GM19372 (cell line): Measurements from ENCODE around the gene CCDC124.
A peak's percentile ranks its signal among the peaks of the same experiment; 100 is the strongest.
"Not testable (repeated sequence)": the region's sequence is repeated elsewhere in the genome, so short reads cannot be mapped to it uniquely, and the experiment has no call there.

Experiments
- ATAC-seq: cut with Tn5 transposase; IDR thresholded peaks from one replicate; pipeline ENCODE4 v1.9.1; 2021; ENCODE audit warnings: mild to moderate bottlenecking, low read depth, moderate library complexity; ENCODE audit not compliant: unreplicated experiment

The CCDC124 gene, protein sequence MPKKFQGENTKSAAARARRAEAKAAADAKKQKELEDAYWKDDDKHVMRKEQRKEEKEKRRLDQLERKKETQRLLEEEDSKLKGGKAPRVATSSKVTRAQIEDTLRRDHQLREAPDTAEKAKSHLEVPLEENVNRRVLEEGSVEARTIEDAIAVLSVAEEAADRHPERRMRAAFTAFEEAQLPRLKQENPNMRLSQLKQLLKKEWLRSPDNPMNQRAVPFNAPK

DNA sequence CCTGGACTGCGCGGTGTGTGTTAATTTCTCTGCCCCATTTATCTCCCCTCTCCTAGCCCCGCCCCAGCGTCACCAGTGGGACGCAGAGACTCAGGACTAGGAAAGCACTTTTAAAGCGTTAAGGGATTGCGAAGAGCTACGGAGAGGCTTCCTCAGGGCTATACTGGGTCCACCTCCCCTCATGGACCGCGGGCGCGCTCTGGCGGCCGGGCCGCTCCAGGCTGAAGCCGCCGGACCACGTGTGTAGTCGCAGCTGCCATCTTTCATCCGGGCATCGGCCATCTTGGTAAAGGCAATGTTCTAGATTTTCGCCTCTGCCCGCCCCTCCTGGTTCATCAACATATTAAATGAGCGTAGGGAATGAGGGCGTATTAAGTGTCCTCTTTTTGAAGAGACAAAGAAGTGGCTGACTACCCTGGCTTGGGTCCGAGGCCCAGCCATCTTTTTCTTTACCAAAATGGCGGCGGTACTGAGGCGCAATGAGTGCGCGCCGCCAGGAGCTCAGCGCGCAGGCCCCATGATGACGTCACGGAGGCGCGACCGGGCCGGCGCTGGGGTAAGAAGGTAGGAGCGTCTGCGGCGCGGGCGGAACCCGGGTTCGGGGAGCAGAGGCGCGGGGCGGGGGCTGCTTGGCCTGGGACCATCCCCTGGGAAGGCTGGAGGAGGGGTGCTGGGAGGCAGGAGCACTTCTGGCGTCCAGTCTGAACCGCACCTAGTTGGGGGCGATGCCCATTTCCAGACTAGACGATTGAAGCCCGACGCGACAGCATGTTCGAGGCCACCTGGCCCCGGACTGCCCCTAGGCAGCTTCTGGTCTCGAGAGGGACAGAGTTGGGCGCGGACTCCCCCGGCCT lies at the start of gene CCDC124:
TSS of gene CCDC124 (plus strand) at position 531 of the 854 bp plus-strand sequence. CDS start 3,406 bp downstream, outside the sequence.
- peak; percentile 82 for ATAC-seq

- ATAC-seq, result no peak
Observed at GRCh38 chr19:17883627-17884410, 49.0 kb upstream of the CCDC124 start.

DNA sequence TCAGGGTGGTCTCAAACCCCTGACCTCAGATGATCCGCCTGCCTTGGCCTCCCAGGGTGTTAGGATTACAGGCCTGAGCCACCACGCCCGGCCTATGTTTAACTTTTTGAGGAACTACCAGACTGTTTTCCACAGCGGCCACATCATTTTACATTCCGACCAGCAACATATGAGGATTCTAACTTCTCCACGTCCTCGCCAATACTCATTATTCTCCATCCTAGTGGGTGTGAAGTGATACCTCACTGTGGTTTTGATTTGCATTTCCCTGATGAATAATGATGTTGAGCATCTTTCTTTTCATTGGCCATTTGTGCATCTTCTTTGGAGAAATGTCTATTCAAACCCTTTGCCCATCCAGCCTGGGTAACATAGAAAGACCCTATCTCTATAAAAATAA lies 46.3 kb upstream of the CCDC124 start:
- no peak for ATAC-seq

DNA sequence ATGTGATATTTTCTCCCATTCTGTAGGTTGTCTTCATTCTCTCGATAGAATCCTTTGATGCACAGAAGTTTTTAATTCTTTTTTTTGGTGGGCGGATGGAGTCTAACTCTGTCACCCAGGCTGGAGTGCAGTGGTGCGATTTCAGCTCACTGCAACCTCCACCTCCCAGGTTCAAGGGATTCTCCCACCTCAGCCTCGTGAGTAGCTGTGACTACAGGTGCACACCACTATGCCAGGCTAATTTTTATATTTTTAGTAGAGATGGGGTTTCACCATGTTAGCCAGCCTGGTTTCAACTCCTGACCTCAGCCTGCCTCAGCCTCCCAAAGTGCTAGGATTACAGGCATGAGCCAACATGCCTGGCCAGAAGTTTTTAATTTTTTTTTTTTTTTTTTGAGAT lies 45.6 kb upstream of the CCDC124 start:
- not testable (repeated sequence) for ATAC-seq

DNA sequence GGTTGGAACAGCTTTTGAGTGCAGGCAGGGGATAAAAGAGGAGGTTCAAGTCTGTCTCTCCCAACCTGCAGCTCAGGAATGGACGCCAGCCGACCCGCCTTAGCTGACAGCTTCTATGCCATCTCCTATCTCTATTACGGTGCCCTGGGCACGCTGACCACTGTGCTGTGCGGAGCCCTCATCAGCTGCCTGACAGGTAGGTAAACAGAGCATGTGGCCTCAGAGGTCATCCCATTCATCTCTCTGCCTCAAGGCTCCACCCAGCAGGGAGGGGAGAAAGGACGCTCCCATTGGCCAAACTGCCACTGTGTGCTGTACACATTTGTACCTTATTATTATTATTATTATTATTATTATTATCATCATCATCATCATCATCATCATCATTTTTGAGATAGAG lies 44.6 kb upstream of the CCDC124 start:
- no peak for ATAC-seq

DNA sequence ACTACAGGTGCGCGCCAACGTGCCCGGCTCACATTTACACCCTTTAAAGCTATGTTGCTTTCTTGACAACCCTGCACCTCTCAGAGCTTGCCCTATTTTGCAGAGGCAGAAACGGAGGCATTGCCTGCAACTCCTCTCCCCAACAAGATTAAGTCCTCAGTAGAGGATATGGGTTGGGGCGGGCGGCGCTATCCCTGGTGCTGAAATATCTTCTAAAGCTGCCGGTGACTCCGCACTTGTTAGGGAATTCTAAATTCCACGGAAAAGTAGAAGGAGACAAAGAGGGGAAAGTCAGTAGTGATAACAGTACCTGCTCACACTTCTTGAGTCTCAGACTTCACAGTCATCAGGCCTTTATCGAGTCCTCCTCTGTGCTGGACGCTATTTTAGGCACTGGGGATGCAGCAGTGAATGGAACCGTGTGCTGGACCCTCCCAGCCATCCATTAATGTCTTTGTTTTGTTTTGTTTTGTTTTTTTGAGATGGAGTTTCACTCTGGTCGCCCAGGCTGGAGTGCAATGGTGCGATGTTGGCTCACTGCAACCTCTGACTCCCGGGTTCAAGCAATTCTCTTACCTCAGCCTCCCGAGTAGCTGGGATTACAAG lies 43.1 kb upstream of the CCDC124 start:
- no peak for ATAC-seq

DNA sequence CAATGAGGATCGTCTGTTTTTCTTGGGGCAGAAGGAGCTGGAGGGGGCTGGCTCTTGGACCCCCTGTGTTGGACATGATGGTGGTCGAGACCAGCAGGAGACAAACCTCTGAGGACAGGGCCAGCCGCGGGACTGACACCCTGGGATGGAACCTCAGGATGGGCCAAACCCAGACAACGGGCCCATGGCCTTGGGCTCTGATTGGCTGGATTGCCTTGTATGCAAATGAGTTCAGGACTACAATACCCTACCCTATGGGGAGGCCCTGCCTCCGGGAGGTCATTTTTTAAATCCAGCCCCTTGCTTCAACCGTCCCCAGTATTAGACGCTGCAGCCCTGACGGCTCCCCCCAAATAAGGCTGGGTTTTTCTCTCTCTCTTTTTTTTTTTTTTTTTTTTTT lies 39.0 kb upstream of the CCDC124 start:
- ATAC-seq, result no peak

GRCh38 chr19:17902701-17903100 lies 30.1 kb upstream of the CCDC124 start:
- ATAC-seq, result no peak

- ATAC-seq, result no peak
Observed at GRCh38 chr19:17908244-17908643, 24.6 kb upstream of the CCDC124 start.

DNA sequence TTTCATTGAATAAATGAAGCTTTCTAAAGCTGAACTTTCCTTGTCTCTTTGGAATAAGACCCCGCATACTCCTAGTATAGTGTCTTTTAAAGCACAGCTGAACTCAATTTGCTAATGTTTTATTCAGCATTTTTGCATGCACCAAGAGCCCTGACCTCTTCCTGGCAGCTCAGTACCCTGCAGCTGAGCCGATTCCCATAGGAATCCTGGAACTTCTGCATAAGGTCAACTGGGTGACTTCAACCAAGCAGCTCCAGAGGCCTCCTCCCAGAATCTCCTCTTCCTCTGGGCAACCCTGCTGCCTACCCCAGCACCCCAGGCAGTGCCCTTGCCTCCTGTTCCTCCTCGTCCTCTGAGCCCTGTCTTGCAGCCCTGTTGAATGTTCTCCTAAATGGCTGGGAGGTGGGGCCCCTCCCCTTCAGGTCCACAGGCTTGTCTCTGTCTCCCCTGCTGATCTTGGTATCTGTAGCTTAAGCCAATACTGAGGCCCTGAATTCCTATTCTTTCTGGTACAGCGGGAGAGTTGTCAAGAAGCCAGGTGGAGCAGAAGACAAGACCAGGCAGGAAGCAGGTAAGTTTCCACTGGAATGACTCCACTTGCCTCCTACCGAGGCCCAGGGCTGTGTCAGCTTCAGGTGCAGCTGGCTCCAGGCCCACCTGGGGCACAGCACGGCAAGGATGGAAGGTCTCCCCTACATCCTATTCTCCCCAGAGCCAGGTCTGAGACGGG lies 23.6 kb upstream of the CCDC124 start:
- no peak for ATAC-seq

DNA sequence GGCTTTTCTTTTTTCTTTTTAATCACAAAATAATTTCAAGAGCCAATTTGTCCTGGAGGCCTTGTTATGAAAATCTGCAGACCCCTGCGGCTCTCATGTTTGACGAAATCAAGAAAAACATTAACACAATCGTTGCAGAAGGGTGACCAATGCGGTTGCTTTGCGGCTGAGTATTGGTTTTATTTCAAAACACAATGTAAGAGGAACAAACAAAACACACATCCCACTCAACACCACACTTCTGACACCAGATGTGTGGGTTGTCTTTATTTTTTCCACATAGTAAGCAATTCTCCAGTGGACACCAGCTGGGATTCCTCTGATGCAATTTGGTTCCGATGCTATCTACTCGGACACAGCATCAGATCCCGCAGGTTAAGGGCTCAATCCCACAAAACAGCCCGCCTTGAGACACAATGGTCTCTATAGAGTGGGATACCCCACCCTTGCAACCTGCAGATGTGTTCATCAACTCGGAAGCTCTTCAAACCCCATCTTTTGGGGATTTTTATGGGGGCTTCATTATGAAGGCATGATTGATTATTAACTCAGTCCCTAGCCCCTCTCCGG lies 21.9 kb upstream of the CCDC124 start:
- ATAC-seq, result no peak

- ATAC-seq, result no peak
Observed at GRCh38 chr19:17915940-17916593, 16.7 kb upstream of the CCDC124 start.

- ATAC-seq, result not testable (repeated sequence)
Observed at GRCh38 chr19:17918151-17918550, 14.7 kb upstream of the CCDC124 start.

- not testable (repeated sequence) for ATAC-seq
Observed at GRCh38 chr19:17919122-17919521, 13.7 kb upstream of the CCDC124 start.

- ATAC-seq, result no peak
Observed at GRCh38 chr19:17920527-17920926, 12.3 kb upstream of the CCDC124 start.

- no peak for ATAC-seq
Observed at GRCh38 chr19:17922138-17922537, 10.7 kb upstream of the CCDC124 start.

GRCh38 chr19:17926044-17926443 lies 6.8 kb upstream of the CCDC124 start:
- no peak for ATAC-seq

DNA sequence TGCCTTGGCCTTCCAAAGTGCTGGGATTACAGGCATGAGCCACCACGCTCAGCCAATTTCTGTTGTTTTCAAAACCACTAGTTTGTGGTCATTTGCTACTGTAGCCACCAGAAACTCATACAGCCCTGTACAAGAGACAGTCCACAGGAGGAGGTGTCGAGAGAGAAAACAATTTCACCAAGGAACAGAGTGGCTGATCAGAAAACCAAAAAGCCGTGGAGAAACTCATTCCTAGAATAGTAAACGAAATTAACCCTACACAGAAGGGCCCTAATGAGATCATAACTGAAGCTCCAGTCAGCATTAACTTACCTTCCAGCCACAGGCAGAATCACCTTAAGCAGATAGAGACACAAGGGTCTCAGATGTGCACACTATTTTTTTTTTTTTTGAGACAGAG lies 3.8 kb upstream of the CCDC124 start:
- ATAC-seq, result no peak

DNA sequence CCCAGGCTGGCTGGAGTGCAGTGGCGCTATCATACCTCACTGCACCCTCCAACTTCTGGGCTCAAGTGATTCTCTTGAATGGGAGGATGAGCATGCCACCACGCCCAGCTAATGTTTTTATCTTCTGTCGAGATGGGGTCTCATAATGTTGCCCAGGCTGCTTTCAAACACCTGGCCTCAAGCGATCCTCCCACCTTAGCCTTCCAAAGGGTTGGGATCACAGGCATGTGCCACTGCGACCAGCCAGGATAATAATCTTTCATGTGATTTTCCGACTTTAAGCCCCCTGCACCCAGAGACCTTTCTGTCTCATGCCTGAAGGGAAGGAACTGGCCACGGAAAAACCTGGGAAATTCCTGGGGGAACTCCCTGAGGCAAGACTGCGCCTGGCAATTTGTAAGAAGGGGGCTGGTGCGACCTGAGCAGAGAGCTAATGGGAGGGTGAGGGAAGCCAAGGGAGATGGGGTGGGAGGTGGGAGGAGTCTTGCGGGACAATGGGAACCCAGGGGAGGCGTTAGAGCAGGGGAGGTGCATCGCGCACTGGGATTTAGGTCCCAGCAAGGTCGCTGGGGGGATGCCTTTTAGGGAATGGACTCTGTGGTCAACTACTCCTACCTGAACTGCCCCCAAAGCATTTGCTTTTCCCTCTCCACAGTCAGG lies 1.2 kb upstream of the CCDC124 start:
- no peak for ATAC-seq
